A673 (cell line): ENCODE data around the gene SSTR1.
A peak's percentile ranks its signal among the peaks of the same experiment; 100 is the strongest.

Experiments
- EZH2 ChIP-seq: fragments of 200-600 bp; sonication (generic); IDR thresholded peaks from 2 replicates; pipeline ENCODE4 v1.6.1; 2017; ENCODE audit warnings: borderline replicate concordance, low read depth, mild to moderate bottlenecking, mixed read lengths, antibody characterized with exemption, low read length; ENCODE audit not compliant: poor library complexity, severe bottlenecking
- TF ChIP-seq, protein P1 (sequence below): fragments of 300-800, 200-600 bp; sonication (generic); conservative IDR thresholded peaks from 2 replicates; pipeline ENCODE4 v1.5.1; 2017; ENCODE audit warnings: low read depth, mild to moderate bottlenecking, antibody characterized with exemption, low read length, moderate library complexity, mixed read lengths

DNA sequence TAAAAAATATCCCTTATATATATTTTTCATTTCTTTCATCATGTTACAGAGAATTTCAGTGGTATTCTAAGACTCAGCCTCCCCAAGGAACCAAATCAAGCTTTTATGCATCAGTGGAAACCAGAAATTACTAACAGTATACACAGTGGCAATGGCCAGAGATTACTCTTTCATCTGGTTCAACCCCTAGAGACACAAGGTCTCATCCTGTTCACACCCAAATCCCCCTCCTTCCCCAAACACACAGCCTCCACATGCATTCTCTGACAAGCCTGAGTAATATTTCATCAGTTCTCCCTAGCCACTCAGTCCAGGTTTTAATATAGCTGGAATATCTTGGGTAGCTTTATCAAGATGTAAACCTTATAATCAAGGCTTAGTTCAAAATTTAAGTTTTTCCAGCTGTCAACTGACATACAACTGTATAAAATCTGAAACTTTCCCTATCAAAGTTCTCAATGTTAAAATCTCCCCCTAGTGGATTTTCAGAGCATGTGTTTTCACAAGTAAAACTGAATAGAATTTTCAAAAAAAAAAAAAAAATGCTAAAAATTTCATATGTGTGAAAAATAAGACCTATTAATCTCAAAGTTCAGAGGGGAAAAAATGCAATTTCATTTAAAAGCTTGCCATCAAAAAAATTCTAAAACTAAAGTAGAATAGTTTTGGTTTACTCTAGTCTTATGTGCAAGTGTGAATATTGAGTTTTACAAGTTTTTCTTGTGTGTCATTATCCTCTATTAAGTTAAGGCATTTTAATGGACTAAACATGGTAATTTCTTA is 10.5 kb upstream of the SSTR1 start:
- TF ChIP-seq, protein P1, sequence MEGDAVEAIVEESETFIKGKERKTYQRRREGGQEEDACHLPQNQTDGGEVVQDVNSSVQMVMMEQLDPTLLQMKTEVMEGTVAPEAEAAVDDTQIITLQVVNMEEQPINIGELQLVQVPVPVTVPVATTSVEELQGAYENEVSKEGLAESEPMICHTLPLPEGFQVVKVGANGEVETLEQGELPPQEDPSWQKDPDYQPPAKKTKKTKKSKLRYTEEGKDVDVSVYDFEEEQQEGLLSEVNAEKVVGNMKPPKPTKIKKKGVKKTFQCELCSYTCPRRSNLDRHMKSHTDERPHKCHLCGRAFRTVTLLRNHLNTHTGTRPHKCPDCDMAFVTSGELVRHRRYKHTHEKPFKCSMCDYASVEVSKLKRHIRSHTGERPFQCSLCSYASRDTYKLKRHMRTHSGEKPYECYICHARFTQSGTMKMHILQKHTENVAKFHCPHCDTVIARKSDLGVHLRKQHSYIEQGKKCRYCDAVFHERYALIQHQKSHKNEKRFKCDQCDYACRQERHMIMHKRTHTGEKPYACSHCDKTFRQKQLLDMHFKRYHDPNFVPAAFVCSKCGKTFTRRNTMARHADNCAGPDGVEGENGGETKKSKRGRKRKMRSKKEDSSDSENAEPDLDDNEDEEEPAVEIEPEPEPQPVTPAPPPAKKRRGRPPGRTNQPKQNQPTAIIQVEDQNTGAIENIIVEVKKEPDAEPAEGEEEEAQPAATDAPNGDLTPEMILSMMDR: peak; percentile 75
- no peak for TF ChIP-seq EZH2
